GM19372 (cell line): Measurements from ENCODE around the gene RNF181.
"Not testable (repeated sequence)": the region's sequence is repeated elsewhere in the genome, so short reads cannot be mapped to it uniquely, and the experiment has no call there.

Source experiments
- ATAC-seq: cut with Tn5 transposase; IDR thresholded peaks from one replicate; pipeline ENCODE4 v1.9.1; 2021; ENCODE audit warnings: mild to moderate bottlenecking, low read depth, moderate library complexity; ENCODE audit not compliant: unreplicated experiment

RNF181 gene

DNA sequence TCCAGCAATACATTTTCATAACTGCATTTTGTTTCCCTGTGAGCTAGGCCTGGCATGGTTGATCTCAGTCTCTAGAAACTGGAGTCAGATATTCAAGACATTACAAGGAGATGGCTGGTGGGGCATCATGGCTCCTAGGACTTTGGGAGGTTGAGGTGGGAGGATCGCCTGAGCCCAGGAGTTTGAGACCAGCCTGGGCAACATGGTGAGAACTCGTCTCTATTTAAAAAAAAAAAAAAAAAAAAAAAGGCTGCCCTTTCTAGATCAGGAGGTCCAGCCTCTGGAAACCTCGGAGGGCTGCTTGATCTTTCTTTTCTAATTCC, 18.5 kb upstream of the RNF181 start:
- no peak for ATAC-seq

DNA sequence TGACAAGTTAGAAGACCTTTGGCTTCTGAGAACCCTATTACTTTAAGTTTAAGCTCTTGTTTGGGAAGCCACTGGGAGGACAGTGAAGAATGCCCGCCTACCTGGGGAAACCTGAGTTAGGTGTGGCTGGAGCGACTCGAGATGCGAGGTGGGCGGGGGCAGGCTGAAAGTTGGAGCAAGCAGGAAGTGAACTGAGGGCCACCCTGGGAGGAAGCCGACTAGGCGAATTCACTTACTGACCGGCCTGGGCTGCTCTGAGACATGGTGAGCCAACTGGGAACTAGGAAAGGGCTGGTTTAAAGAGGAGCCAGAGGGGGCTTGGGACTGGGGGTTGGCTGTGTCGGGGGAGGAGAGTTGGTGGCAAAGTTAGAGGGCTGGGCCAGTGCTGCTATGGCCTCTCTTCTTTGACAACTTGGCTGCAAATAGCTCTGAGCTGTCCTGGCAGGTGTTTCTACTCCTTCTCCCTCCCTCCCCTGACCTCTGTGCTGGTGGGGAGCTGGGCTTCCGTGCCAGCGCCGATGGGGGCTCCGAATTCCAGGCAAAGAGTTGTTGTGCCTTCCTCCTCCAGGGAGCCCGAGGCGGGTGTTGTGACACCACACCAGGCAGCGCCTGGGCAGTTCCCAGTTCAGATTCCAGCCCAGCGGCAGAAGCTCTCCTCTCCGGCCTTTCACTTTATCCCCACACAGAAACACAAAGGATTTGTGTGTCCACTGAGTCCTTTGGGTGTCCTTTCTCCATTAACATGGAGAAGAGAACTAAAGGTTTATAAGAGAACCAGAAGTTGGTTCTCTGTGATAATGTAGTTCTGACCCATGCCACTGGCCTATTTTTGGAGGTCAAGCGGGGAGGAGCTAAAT, 17.9 kb upstream of the RNF181 start, which contains the start of gene VAMP8:
VAMP8 (plus strand) TSS at position 201 of the 857 bp plus-strand sequence; CDS start at position 262, 61 bp downstream.
- ATAC-seq: peak; percentile 71

DNA sequence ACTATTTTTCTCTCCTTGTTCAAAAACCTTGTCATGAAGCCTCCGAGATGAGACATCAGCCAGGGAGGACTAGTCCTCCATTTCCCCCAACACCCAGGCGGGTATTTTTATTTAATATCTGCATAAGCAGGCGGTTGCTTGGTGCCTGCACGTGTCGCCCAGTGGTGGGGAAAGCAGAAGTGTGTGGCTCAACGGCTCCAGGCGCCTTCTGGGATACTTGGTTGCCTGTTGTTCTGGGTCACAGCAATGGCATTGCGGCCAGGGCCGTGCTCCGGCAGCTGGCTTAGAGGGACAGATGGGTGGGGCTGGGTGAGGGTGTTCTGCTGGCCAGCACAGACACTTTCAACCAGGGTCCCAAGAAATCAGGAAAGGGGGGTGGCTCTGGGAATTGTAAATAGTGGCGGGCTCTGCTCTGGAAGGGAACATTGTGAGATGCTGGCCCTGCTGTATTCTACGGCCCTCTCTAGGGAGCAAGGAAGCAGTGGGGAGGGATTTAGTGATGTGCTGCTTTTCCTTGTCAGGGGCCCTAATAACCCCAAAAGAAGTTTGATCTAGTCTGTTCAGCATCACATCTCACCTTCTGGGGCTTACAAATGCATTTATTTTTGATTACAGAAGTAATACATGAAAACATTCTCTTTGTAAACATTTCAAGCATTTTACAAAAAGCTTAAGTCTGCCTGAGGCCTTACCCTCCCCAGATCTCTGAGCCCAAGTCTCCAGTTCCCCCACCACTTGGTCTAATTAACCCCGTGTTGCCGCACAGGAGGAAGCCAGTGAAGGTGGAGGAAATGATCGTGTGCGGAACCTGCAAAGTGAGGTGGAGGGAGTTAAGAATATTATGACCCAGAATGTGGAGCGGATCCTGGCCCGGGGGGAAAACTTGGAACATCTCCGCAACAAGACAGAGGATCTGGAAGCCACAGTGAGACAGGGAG, 17.0 kb upstream of the RNF181 start:
- ATAC-seq: peak; percentile 52

DNA sequence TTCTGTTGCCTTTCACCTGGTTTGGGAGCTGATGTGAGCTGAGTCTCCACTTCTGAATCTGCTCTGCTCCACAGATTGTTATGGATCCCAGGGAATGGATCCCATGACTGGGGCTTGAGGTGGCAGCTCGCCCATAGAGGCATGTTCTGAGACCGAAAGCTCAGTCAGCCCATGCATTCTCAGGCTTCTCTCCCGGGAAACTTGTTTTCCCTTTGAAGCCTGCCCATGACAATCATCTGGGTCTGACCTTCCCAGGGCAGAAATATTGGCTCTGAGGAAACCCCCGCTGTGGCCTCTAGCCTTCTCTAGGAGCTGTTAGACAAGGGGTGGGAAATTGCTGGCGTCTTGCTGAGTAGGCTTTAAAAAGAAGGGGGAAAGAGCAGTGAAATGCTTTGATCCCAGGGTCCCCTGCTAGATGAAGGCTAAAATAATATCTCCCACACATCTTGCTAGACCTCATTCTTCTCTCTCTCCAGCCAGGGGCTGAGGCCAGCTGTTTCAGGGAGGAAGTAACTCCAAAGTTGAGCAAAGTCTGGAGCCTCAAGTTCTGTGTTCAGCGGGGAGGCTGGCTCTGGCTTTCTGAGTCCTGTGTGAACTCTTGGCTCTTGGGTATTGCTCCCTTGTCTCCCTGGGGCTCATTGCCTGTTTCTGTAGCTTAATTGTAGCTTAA, 16.1 kb upstream of the RNF181 start:
- no peak for ATAC-seq

DNA sequence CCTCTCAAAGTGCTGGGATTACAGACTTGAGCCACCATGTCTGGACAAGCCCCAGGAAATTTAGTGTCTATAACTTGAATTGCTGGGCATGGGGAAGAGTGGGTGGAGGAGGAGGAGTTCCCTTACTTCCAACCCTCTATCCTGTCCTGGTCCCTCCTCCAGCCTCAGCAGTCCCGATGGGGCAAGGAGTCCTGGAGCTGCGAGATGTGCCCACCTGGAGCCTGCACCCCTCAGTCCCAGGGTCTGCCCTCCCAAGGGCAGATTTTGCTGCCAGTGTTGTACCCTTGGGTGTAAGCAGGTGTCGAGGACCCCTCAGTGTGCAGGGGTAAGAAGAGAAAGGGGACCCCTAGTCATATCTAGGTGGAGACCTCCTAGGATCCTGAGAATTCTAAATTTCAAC, 15.3 kb upstream of the RNF181 start:
- no peak for ATAC-seq

DNA sequence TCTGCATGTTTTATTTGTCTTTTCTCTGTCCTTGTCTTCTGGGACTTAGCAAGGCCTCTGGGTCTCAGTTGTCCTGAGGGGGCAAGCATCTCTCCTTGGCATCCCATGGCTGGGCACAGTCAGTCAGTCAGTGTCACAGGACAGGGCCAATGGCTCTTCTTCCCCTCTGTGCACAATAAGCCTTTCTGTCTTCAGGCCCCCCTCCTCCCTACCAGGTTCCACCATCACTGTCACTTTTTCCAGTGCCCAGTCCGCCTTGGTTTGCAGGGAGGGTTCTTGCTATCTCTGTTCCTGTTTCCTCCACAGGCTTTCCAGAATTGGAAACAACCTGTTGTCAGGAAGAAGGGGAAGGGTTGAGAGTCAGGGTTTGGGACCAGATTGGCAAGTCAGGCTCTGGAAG, 13.1 kb upstream of the RNF181 start:
- ATAC-seq: no peak

DNA sequence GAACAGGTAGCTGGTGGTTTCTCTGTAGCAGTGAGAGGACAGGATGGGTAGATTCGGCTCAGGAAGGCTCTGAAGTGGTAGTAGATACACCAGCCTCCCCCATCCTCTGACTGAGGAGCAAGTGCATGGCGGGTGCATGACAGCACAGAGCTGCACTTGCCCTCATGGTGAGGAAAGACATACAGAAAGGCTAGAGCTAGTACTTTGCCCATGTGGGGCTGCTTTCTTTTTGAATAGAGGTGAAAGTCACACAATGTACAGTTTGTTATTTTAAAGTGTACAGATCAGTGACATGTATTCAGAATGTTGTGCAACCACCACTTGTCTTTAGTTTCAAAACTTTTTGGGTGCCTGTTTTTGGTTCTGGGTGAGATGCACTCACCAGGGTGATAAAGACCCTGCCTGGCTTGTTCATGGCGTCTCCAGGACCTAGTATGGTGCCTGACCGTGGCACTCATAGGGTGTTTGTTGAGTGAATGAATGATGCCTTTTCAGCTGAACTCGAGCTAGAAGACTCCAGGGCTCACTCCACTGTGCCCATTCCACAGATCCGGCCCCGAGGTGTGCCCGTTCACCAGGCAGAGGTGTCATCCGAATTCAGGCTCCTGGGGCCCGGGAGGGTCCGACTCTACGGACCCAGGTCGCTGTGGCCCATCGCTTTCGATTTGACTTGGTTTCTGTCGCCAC, 11.7 kb upstream of the RNF181 start:
- ATAC-seq: peak; percentile 18

DNA sequence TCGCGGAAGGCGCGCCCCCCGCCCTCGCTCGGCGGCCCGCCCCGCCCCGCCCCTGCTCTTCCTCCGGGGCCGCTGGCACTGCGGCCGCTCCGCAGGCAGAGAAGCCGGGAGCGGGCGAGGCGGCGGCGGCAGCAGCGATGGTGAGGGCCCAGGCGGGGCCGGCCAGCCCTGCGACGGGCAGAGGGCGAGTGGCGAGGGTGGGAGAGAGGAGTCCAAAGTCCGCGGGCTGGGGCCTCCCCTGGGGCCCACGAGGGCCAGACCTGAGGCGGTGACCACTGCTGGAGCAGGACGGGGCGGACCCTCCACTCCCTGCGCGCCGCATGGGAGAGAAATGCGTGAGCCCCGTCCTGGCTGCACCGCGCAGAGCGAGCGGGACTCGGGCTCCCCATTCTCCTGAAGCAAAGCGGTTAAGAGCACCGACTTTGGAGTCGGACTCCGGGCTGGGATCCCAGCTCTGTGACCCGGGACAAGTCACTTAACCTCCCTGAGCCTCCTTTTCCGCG, 11.1 kb upstream of the RNF181 start, which contains the start of gene VAMP5:
VAMP5 (plus strand) TSS at position 78 of the 503 bp plus-strand sequence; CDS start at position 138, 60 bp downstream.
- ATAC-seq: peak; percentile 58

DNA sequence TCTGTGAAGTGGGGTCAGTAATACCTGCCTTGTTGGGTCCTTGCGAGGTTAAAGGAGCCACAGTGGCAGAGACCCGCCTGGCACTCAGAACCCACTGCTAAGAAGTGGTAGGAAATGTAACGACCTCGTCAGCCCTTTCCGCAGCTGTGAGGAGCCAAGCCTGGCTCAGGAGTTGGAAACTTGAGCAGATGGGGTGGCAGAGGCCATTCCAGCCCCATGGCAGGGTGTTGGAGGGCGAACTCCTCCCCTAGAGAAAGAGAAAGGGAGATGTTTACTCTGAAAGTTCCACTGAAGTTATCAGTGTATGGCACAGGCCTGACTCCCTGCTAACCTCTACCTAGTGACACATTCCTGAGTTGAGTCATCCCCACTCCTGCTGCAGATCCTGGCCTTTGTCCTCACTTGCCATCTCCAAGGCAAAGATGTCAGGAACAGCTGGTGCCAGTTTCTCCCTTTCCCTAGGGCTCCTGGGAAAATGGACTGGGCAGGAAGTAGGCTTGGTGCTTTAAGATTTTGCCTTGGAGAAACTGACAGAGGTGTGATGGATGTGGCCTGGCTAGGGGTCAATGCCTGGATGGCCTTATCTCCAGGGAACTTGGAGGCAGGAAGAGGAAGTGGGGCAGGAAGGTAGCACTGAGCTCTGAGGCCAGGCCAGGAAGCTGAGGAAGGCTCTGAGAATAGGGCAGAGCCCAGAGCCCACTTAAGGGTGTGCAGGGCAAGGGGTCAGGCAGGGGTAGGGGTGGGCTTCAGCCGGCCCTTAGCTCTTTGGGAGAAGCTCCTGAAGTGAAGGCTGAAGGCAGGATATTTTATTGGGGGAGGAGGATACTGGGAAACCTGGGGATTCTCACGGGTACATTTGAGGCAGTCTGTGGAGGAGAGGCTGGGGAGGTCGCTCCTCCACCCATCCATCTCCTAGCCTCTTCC, 10.4 kb upstream of the RNF181 start:
- ATAC-seq: peak; percentile 22

DNA sequence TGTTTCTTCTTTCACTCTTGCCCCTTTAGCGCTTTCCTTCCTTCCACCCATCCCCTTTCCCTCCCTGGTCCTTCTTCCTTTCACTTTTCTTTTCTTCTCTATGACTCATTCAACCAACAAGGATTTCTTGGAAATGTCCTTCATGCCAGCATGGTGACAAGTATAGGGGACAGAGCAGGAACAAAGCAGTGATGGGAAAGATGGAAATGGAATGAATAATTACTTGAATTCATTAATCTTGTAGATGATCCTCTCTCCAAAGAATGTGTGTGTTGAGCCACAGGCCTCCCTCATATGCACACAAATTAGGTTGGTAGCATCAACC, 9.8 kb upstream of the RNF181 start:
- no peak for ATAC-seq

DNA sequence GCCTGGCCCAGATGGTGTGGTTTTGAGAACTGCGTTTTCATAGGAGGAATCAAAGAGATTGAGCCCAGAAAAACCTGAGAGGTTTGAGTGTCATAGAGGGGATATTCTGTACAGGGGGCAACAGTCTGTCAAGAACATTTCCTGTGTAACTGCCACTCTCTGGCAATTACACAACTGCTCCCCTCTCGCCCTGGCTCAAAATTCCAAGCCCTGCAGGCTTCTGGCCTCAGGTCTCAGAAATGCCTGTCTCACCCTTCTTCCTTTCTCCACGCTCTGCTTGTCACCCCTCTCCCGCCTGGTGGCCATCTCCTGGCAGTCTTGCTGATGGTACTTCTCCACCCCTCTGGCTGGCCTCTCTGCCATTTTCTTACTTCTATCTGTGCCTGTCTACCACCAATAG, 7.3 kb upstream of the RNF181 start:
- no peak for ATAC-seq

DNA sequence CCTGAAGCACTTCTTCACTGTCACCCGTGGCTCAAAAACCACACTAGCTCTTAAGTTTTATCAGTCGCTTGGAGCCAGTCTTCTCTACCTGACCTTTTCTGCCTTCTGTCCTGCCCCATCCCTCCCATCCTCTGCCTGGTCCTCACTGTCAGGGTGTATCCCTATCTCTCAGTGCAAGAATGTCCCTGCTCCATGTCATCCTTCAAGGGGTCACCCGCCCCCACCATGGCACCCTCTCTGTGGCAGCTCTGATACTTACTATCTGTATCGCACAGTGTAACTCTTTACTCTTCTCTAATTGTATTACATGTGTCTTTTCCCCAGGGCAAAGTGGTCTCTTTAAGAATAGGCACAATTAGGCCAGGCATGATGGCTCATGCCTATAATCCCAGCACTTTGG, 6.9 kb upstream of the RNF181 start:
- ATAC-seq: no peak

DNA sequence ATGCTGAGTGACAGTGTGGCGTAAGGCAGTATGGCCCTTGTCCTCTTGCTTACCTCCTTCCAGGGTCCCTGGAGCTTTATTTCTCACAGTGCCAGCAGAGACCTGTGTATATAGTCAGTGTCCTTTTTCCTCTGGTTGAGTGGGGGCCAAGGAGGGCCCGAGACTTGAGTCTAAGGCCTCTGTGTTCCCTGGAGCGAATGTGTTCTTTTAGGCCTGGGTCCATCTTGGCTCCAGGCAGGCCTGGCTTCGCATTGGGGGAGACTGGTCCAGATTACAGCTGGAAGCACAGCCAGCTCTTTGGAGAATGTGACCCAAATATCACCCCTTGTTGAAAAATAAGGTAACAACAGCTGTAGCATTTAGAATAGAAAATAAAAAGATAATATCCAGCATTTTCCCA, 6.4 kb upstream of the RNF181 start:
- no peak for ATAC-seq

DNA sequence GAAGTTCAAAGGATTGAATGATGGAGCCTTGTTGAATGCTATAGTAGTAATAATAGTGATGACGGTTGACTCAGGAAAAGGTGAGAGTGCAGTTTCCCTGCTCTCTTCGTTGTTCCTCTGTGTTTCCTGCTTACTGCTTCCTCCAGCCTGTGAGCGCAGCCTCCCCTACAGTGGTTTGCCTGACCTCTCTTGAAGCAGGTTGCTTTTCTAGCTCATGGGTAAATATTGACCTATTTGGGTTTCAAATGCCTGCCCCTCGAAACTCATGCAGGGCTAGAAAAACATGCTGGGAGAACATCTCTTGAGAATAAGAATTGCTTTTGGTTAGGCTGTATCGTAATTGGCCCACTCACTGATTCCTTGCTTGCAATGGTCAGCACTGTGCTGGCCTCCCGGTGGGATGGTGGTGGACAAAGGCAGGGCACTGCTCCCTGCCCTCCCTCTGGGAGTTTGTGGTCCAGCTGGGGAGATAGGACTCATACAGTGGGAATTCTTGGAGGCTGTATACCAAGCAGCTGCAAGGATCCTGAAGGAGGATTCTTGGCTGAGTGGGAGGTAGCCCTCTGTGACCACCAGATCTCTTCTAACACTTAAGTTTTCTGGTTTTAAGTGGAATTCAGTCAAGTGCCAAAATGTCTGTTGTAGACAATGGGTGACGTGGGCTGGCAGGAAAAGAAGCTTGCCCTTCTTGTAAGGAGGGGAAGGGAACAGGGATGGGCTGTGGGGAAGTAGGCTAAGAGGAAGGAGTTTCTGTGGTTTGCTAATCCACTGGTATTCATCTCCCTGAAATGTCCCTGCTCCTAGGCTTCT, 5.4 kb upstream of the RNF181 start:
- ATAC-seq: no peak

DNA sequence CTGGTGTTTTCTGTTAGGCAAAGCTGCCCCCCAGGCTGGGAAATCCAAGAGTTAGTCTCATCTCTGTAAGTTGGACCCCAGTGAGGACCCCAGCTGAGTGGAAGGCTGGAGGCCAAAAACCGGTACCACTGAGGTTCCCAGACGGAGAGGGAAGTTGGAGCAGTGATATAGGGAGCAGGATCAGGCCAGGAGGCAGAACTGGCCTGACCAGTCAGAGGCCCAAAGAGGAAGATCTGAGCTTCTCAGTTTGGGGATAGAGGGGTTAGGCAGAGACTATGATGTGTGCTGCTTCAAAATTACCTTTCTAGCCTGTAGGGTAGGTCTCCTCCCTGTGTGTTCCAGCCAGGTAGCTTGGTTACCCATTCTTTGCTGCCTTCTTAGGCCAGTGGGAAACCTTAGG, 4.6 kb upstream of the RNF181 start:
- ATAC-seq: no peak

DNA sequence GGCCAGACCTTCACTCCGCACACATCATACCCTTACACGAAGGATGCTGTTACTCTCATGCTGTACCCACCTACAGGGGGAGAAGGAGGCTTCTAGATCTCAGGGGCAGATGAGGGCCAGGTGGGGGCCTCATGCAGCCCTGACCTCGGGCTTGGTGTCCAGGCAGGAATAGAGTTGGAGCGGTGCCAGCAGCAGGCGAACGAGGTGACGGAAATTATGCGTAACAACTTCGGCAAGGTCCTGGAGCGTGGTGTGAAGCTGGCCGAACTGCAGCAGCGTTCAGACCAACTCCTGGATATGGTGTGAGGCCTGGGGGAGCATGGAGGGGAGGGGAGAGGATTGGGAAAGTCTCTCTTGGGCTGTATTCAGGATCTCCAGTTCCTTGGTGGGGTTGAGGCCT, 4.0 kb upstream of the RNF181 start:
- no peak for ATAC-seq

DNA sequence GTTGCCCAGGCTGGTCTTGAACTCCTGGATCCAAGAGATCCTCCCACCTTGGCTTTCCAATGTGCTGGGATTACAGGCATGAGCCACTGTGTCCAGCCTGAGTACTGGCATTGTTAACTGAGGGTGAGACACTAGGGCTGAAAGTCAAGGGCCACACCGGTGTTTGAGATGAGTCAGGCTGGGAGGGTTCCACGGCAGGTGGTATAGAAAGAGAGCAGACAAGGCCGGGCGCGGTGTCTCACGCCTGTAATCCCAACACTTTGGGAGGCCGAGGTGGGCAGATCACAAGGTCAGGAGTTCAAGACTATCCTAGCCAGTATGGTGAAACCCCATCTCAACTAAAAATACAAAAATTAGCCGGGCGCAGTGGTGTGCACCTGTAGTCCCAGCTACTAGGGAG, 3.2 kb upstream of the RNF181 start:
- ATAC-seq: not testable (repeated sequence)

DNA sequence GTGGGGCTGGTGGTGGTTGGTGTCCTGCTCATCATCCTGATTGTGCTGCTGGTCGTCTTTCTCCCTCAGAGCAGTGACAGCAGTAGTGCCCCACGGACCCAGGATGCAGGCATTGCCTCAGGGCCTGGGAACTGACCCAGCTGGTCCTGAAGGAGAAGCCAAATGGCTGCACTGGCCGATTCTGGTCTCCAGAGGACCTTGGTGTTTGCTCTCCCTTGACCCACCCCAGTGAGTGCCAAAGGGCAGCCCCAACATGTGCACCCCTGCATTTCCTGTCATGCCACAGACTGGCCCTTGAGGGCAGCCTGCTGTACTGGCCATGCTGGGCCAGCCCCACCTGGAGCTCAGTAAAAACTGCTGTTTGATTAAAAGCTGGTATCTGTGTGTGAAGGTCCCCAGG, 2.5 kb upstream of the RNF181 start:
- no peak for ATAC-seq
